ENCODE measurements around the gene AAGAB.

Gene AAGAB

GRCh38 chr15:67187351-67187854 lies 67.1 kb downstream of the AAGAB start:
- no peak for DNase-seq (ENCODE audit: low spot score)

- no peak for DNase-seq (ENCODE audit: low spot score)
Measured at GRCh38 chr15:67186688-67187087, 67.8 kb downstream of the AAGAB start.

- DNase-seq (ENCODE audit: low spot score) = no peak
Measured at GRCh38 chr15:67186226-67186649, 68.2 kb downstream of the AAGAB start.

- DNase-seq (ENCODE audit: low spot score) = no peak
Measured at GRCh38 chr15:67185621-67186225, 68.7 kb downstream of the AAGAB start.

GRCh38 chr15:67185051-67185450 lies 69.4 kb downstream of the AAGAB start:
- no peak for DNase-seq (ENCODE audit: low spot score)

GRCh38 chr15:67184208-67184925 lies 70.1 kb downstream of the AAGAB start:
- no peak for DNase-seq (ENCODE audit: low spot score)

GRCh38 chr15:67183443-67184169 lies 70.9 kb downstream of the AAGAB start:
- no peak for DNase-seq (ENCODE audit: low spot score)

GRCh38 chr15:67181221-67181639 lies 73.2 kb downstream of the AAGAB start:
- DNase-seq (ENCODE audit: low spot score) = no peak

GRCh38 chr15:67180514-67181191 lies 73.8 kb downstream of the AAGAB start:
- DNase-seq (ENCODE audit: low spot score) = no peak

GRCh38 chr15:67180035-67180434 lies 74.4 kb downstream of the AAGAB start:
- no peak for DNase-seq (ENCODE audit: low spot score)

- no peak for DNase-seq (ENCODE audit: low spot score)
Measured at GRCh38 chr15:67179411-67179995, 75.0 kb downstream of the AAGAB start.

GRCh38 chr15:67178569-67179210 lies 75.8 kb downstream of the AAGAB start:
- DNase-seq (ENCODE audit: low spot score) = no peak

- DNase-seq (ENCODE audit: low spot score) = no peak
Measured at GRCh38 chr15:67177752-67178151, 76.7 kb downstream of the AAGAB start.

- no peak for DNase-seq (ENCODE audit: low spot score)
Measured at GRCh38 chr15:67176195-67176971, 78.1 kb downstream of the AAGAB start.

GRCh38 chr15:67175643-67176071 lies 78.8 kb downstream of the AAGAB start:
- no peak for DNase-seq (ENCODE audit: low spot score)

GRCh38 chr15:67174864-67175573 lies 79.4 kb downstream of the AAGAB start:
- no peak for DNase-seq (ENCODE audit: low spot score)

- DNase-seq (ENCODE audit: low spot score) = no peak
Measured at GRCh38 chr15:67174446-67174845, 80.0 kb downstream of the AAGAB start.

GRCh38 chr15:67173786-67174185 lies 80.7 kb downstream of the AAGAB start:
- DNase-seq (ENCODE audit: low spot score) = no peak

- no peak for DNase-seq (ENCODE audit: low spot score)
Measured at GRCh38 chr15:67173005-67173404, 81.5 kb downstream of the AAGAB start.

- no peak for DNase-seq (ENCODE audit: low spot score)
Measured at GRCh38 chr15:67172172-67172571, 82.3 kb downstream of the AAGAB start.

Measured in globus pallidus (tissue), 1 donor.